Cortex of kidney (tissue), 1 donor: ENCODE measurements around the gene SIDT1.
"Not testable (repeated sequence)": the region's sequence is repeated elsewhere in the genome, so short reads cannot be mapped to it uniquely, and the experiment has no call there.

Experiments
- DNase-seq: peaks from one replicate; lab custom pipeline; 2025; lab: John Stamatoyannopoulos, UW

The SIDT1 gene

DNA sequence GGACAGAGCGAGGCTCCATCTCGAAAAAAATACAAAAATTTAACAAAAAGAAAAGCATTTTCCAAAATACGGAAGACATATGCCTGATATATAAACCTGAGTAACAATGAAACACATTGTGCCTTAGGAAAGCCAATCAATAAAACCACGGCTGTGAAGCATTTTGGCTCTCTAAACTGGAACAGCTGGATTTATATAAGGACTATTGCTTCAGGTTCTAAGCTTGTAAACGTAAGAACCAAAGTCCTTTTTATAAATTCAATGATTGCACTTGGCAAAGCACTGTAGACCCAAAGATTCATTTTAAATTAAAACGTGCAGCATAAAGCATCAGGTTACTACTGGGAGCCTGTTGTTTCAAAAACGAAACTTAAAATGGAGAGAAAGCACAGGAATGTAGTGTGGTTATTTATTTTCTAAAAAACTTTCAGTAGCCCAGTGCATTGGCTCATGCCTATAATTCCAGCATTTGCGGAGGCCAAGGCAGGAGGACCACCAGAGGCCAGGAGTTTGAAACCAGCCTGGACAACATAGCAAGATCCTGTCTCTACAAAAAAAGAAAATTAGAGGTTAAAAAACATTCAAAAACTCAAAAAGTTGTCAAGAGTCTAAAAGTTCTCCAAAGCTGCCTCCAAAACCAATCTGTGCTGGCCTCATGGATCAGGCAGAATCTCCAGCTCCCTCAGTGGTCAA is 102.6 kb downstream of the SIDT1 start:
- DNase-seq, result no peak

DNA sequence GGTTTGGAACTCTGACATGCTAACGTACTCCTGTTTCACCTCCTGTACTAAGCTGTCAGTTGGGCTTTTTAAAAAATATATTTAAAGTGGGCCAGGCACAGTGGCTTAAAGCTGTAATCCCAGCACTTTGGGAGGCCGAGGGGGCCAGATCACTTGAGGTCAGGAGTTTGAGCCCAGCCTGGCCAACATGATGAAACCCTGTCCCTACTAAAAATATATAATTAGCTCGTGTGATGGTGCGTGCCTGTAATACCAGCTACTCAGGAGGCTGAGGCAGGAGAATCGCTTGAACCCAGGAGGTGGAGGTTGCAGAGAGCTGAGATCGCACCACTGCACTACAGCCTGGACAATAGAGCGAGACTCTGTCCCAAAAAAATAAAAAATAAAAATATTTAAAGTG is 103.7 kb downstream of the SIDT1 start:
- not testable (repeated sequence) for DNase-seq

DNA sequence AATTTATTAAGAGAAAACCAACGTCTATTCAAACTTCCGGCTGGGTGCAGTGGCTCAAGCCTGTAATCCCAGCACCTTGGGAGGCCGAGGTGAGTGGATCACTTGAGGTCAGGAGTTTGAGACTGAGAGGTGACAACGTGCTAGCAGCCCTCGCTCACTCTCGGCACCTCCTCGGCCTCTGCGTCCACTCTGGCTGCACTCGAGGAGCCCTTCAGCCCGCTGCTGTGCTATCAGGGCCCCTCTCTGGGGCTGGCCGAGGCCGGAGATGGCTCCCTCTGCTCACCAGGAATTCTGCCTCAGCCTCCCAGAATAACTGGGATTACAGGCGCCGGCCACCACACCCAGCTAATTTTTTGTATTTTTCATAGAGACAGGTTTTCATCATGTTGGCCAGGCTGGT is 105.4 kb downstream of the SIDT1 start:
- DNase-seq, result no peak

GRCh38 chr3:113638910-113639309 is 106.6 kb downstream of the SIDT1 start:
- DNase-seq, result no peak

GRCh38 chr3:113643583-113643982 is 111.2 kb downstream of the SIDT1 start:
- DNase-seq, result no peak

- DNase-seq, result no peak
Measured at GRCh38 chr3:113648524-113648923, 116.2 kb downstream of the SIDT1 start.

DNA sequence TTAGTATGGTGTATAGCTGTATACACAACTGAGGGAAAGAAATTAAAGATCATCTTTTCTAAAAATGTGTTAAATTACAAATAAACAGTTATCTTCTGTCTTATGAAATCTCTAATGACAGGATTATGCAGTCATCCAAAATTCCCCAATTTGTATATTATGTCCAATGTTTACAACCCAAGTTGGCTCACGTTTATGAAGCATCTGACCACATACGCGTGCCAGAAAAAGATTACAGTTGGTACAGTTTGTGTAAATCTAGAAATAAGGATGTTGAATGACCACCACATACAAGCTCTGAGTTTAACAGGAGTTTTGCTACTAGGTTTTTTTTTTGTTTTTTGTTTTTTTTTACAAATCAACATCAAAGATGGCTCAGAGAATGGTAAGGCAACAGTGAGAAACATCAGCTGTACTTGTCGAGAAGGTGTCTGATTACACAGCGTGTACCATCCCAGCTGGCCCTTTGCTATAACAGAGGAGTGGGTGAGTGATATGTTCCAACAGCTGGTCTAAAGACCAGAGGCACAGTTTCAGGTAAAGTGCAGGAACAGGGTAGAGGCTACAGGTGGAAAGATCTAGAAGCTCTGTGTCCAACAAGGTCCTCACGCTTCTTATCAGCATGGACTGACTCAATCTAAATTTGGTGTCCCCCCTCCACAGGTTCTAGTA is 117.0 kb downstream of the SIDT1 start:
- no peak for DNase-seq

- no peak for DNase-seq
Measured at GRCh38 chr3:113654310-113654709, 122.0 kb downstream of the SIDT1 start.

- no peak for DNase-seq
Measured at GRCh38 chr3:113654851-113655250, 122.5 kb downstream of the SIDT1 start.

GRCh38 chr3:113658107-113658506 is 125.8 kb downstream of the SIDT1 start:
- no peak for DNase-seq

DNA sequence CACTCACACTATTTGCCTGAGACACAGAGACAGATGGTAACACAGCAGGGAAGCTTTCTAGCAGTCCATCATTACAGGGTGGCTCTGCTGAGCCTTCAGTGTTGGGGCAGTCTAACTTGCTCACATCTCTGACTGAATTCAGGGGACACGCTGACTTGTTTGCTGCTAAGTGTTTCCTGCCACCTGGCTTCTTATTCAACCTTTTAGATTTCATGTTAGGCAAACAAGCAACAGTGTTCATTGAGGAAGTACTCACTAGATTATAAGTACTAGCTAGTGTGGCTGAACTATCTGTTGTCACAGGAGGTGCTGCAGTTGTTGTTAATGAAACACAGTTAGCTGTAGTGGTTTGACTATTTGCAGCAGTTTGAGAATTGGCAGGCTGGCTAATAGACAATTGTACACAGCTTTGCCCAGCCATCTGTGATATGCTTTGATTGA is 126.8 kb downstream of the SIDT1 start:
- no peak for DNase-seq

DNA sequence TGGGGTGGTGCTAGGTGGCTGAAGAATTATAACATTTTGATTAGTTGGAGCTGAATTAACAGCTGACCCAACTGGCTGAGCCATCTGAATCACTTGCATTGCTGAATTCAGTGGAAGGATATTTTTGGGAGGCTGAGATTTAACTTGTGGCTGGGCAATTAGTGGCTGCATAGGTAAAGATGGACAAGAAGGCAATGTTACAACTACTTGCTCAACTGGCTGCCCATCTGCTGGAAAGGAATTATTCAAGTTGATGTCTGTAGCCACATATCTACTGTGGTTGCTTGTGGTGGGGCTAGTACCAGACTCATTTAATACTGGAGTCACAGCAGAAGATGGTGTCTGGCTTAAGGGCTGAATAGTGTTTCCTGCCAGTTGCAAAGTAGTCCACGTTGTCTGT is 127.6 kb downstream of the SIDT1 start:
- no peak for DNase-seq

DNA sequence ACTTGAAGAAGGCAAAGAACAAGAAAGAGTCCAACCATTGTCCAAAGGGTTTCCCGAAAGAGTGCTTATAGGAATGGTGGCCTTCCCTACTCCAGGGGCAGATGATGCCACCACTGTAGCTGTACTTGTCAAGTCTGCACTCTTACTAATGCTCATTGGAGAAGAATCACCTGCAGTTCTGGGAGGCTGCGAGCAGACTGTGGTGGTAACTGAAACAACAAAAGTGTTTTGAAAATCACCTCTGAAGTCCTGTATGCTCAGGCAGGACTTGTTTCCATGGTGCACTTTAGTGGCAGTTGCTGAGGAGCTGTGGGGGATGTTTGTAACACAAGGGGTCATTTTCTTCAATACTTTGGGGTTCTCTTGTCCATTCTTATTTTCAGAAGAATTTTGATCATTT is 128.1 kb downstream of the SIDT1 start:
- no peak for DNase-seq

DNA sequence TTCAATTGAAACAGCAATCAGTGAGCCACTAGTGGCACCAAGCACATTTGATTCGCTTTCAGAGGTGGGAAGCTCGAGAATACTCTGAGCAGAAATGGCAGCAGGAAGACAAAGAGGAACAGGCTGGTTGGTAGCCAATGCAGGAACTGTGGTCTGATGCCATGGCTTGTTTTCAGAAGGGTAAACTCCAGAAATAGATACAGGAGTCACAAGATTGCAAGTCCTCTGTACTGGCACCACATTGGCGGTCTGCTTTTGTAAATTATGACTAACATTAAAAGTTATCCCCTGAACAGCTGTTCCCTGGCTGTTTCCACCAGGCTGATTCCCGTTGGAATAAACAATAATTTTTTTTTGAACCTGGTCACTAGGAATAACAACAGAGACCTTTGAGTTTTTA is 128.5 kb downstream of the SIDT1 start:
- DNase-seq, result no peak

DNA sequence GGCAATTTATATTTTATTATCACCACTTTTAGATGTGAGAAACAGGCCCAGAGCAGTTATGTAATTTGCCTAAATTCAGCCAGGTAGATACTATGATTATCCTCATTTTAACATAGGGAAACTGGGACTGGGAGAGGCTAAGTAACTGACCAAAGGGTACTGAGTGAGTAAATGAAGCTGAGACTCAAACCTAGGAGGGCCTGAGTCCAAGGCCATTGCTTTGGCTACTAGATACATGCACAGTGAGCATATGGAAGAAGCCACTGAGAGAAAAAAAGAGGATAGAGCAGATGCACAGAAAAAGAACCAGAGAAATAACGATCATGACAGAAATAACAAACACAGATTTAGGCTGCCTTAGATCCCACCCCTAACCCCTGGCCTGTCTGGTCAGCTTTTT is 130.5 kb downstream of the SIDT1 start:
- no peak for DNase-seq

DNA sequence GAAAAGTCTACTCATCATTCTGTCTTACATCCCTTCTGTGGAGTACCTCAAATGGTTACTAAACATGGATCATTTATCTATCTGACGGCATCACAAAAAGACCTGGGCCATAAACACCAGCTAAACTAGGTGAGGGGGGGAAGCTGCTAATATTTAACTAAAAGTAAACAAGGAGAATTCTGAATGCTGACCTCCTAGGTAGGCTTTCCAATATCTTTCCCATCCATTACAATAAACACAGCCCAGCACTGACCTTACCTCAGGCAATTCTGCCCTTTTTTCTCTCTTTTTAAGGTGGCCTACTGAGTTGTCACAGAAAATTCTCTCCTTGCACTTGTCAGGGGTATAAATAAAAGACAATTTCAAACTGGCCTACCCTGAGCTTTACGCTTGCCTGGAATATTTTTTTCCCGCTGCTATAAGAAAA is 131.0 kb downstream of the SIDT1 start:
- DNase-seq, result no peak

- DNase-seq, result no peak
Measured at GRCh38 chr3:113663761-113664160, 131.4 kb downstream of the SIDT1 start.

DNA sequence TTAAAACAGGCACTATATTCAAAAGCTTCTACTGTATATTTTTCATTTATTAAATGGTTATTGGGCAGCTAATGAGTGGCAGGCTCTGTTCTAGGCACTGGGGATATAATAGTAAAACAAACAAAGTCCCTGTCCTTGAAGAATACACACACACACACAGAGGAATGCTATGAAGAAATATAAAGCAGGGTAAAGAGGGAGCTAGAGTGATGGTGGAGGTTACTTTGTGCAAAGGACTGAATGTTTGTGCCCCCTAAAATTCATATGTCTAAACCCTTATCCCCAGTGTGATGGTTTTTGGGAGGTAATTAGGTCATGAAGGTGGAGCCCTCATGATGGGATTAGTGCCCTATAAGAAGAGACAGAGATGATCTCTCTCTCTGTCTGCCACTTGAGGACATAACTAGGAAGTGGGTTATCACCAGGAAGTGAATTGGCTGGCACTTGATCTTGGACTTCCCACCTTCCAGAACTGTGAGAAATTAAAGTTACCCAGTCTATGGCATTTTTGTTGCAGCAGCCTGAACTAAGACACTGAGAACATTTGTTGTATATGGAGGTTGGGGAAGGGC is 132.3 kb downstream of the SIDT1 start:
- no peak for DNase-seq

- no peak for DNase-seq
Measured at GRCh38 chr3:113668015-113668414, 135.7 kb downstream of the SIDT1 start.

DNA sequence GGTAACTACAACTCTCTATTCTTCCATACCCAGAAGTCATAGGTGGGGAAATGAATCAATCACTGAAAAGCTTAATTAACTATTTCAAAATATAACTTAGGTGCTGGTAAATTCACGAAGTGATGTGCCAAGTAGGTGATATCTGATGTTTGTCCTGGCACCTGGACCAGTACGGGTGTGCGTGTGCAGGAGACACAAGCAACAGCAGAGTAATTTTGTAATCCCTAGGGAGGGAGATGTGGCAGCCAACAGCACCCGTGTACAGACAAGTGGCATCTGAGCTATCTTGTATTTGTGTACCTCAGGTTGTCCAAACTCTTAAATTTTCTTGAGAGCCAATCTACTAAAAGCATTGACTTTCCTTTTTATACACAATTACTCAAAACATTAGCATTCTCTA is 141.2 kb downstream of the SIDT1 start:
- no peak for DNase-seq

DNA sequence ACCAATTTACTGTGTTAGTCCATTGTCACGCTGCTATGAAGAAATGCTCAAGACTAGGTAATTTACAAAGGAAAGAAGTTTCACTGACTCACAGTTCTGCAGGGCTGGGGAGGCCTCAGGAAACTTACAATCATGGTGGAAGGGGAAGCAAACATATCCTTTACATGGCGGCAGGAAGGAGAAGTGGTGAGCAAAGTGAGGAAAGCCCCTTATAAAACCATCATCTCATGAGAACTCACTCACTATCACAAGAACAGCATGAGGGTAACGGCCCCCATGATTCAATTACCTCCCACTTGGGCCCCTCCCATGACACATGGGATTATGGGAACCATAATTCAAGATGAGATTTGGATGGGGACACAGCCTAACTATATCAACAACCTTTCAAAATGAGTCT is 143.9 kb downstream of the SIDT1 start:
- no peak for DNase-seq

DNA sequence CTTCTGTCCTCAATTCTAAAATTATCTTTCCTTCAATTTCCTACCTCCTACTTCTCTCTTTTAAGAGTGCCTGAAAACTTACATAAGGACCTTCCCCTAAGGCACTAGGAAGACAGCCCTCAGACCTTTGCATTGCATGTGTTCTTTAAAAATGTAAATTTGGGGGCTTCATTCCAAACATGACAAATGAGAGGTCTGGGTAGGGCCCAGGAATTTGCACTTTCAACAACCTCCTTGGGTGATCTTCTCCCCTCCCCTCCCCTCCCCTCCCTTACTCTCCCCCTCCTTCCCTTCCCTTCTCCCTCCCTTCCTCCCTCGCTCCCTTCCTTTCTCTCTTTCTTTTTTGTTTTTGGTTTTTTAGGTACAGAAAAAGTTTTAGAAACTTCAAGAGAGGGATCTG is 145.4 kb downstream of the SIDT1 start:
- DNase-seq, result no peak

GRCh38 chr3:113678773-113679172 is 146.4 kb downstream of the SIDT1 start:
- no peak for DNase-seq
